Measurements from ENCODE around the gene FCAR.
"Not testable (repeated sequence)": the region's sequence is repeated elsewhere in the genome, so short reads cannot be mapped to it uniquely, and the experiment has no call there.

The FCAR gene

GRCh38 chr19:54905421-54905802 lies 31.4 kb downstream of the FCAR start:
- H3K9ac ChIP-seq (ENCODE audit: low read depth, low read length): no peak overlapping the region

GRCh38 chr19:54905803-54906511 lies 31.9 kb downstream of the FCAR start, which contains the start of gene NCR1:
Gene NCR1, plus strand, starts transcription at chr19:54906148. Its CDS starts 40 bp downstream, at chr19:54906188.
- Histone ChIP-seq H3K36me3 (ENCODE audit: insufficient read depth, low read length) (no peaks in the 10 kb centered on the region), H3K4me1 (ENCODE audit: insufficient read depth, low read length) (peaks cover 7% of the 10 kb centered on the region), H3K9me3 (ENCODE audit: control insufficient read depth, insufficient read depth, low read length) (no peaks in the 10 kb centered on the region), H3K9ac (ENCODE audit: low read depth, low read length) (peak within 1 kb of the TSS; percentile 9; the same call in 1 of the 2 replicates)

More at GRCh38 chr19:54905421-54905802, 31.4 kb downstream of the FCAR start:
- Histone ChIP-seq H3K9me3 (ENCODE audit: control insufficient read depth, insufficient read depth, low read length) (no peaks in the 10 kb centered on the region), H3K36me3 (ENCODE audit: insufficient read depth, low read length) (no peaks in the 10 kb centered on the region; the same call in 1 of the 2 replicates), H3K4me1 (ENCODE audit: insufficient read depth, low read length) (peaks cover 7% of the 10 kb centered on the region)

- Histone ChIP-seq H3K4me1 (ENCODE audit: insufficient read depth, low read length) (peaks cover 7% of the 10 kb centered on the region), H3K36me3 (ENCODE audit: insufficient read depth, low read length) (no peaks in the 10 kb centered on the region), H3K9me3 (ENCODE audit: control insufficient read depth, insufficient read depth, low read length) (no peaks in the 10 kb centered on the region), H3K9ac (ENCODE audit: low read depth, low read length) (no peak overlapping the region)
Measured at GRCh38 chr19:54906819-54907218, 32.8 kb downstream of the FCAR start.

- not testable (repeated sequence) for H3K4me1 ChIP-seq (ENCODE audit: insufficient read depth, low read length); H3K9ac ChIP-seq (ENCODE audit: low read depth, low read length); H3K9me3 ChIP-seq (ENCODE audit: control insufficient read depth, insufficient read depth, low read length); H3K36me3 ChIP-seq (ENCODE audit: insufficient read depth, low read length)
Measured at GRCh38 chr19:54907899-54908298, 33.9 kb downstream of the FCAR start.

GRCh38 chr19:54916822-54917221 lies 42.8 kb downstream of the FCAR start:
- H3K36me3 ChIP-seq (ENCODE audit: insufficient read depth, low read length): no peaks in the 10 kb centered on the region; the same call in 1 of the 2 replicates
- H3K9me3 ChIP-seq (ENCODE audit: control insufficient read depth, insufficient read depth, low read length): no peaks in the 10 kb centered on the region
- H3K4me1 ChIP-seq (ENCODE audit: insufficient read depth, low read length): no peaks in the 10 kb centered on the region
- no peak overlapping the region for H3K9ac ChIP-seq (ENCODE audit: low read depth, low read length)

- no peak overlapping the region for H3K9ac ChIP-seq (ENCODE audit: low read depth, low read length)
- H3K4me1 ChIP-seq (ENCODE audit: insufficient read depth, low read length): no peaks in the 10 kb centered on the region
- H3K36me3 ChIP-seq (ENCODE audit: insufficient read depth, low read length): no peaks in the 10 kb centered on the region; the same call in 1 of the 2 replicates
- no peaks in the 10 kb centered on the region for H3K9me3 ChIP-seq (ENCODE audit: control insufficient read depth, insufficient read depth, low read length)
Measured at GRCh38 chr19:54918499-54918898, 44.5 kb downstream of the FCAR start.

GRCh38 chr19:54919646-54920563 lies 45.9 kb downstream of the FCAR start:
- not testable (repeated sequence) for H3K4me1 ChIP-seq (ENCODE audit: insufficient read depth, low read length); H3K9me3 ChIP-seq (ENCODE audit: control insufficient read depth, insufficient read depth, low read length); H3K36me3 ChIP-seq (ENCODE audit: insufficient read depth, low read length); H3K9ac ChIP-seq (ENCODE audit: low read depth, low read length)

GRCh38 chr19:54921082-54921481 lies 47.0 kb downstream of the FCAR start:
- Histone ChIP-seq H3K4me1 (ENCODE audit: insufficient read depth, low read length) (no peaks in the 10 kb centered on the region), H3K9ac (ENCODE audit: low read depth, low read length) (no peak overlapping the region), H3K36me3 (ENCODE audit: insufficient read depth, low read length) (no peaks in the 10 kb centered on the region), H3K9me3 (ENCODE audit: control insufficient read depth, insufficient read depth, low read length) (no peaks in the 10 kb centered on the region)

GRCh38 chr19:54923276-54923675 lies 49.2 kb downstream of the FCAR start:
- no peak overlapping the region for H3K9ac ChIP-seq (ENCODE audit: low read depth, low read length)
- H3K9me3 ChIP-seq (ENCODE audit: control insufficient read depth, insufficient read depth, low read length): no peaks in the 10 kb centered on the region; the same call in 1 of the 2 replicates
- H3K36me3 ChIP-seq (ENCODE audit: insufficient read depth, low read length): no peaks in the 10 kb centered on the region; the same call in 1 of the 2 replicates
- H3K4me1 ChIP-seq (ENCODE audit: insufficient read depth, low read length): no peaks in the 10 kb centered on the region

GRCh38 chr19:54928299-54928698 lies 54.3 kb downstream of the FCAR start:
- Histone ChIP-seq H3K4me1 (ENCODE audit: insufficient read depth, low read length) (no peaks in the 10 kb centered on the region), H3K9me3 (ENCODE audit: control insufficient read depth, insufficient read depth, low read length) (no peaks in the 10 kb centered on the region; the same call in none of the 2 replicates), H3K36me3 (ENCODE audit: insufficient read depth, low read length) (no peaks in the 10 kb centered on the region; the same call in 1 of the 2 replicates), H3K9ac (ENCODE audit: low read depth, low read length) (no peak overlapping the region)

- no peak overlapping the region for H3K9ac ChIP-seq (ENCODE audit: low read depth, low read length)
- no peaks in the 10 kb centered on the region for H3K4me1 ChIP-seq (ENCODE audit: insufficient read depth, low read length)
- no peaks in the 10 kb centered on the region for H3K36me3 ChIP-seq (ENCODE audit: insufficient read depth, low read length)
- H3K9me3 ChIP-seq (ENCODE audit: control insufficient read depth, insufficient read depth, low read length): no peaks in the 10 kb centered on the region
Measured at GRCh38 chr19:54937926-54938325, 63.9 kb downstream of the FCAR start.

GRCh38 chr19:54938906-54939305 lies 64.9 kb downstream of the FCAR start:
- H3K9me3 ChIP-seq (ENCODE audit: control insufficient read depth, insufficient read depth, low read length): no peaks in the 10 kb centered on the region
- H3K36me3 ChIP-seq (ENCODE audit: insufficient read depth, low read length): no peaks in the 10 kb centered on the region
- H3K4me1 ChIP-seq (ENCODE audit: insufficient read depth, low read length): no peaks in the 10 kb centered on the region
- H3K9ac ChIP-seq (ENCODE audit: low read depth, low read length): no peak overlapping the region

GRCh38 chr19:54939538-54939937 lies 65.5 kb downstream of the FCAR start:
- H3K36me3 ChIP-seq (ENCODE audit: insufficient read depth, low read length); H3K9ac ChIP-seq (ENCODE audit: low read depth, low read length); H3K9me3 ChIP-seq (ENCODE audit: control insufficient read depth, insufficient read depth, low read length); H3K4me1 ChIP-seq (ENCODE audit: insufficient read depth, low read length): not testable (repeated sequence)

Measured in ES-I3 (cell line).